Keratinocyte (primary cell): ENCODE data around the gene MBNL2. TPM values are rescaled to one million over a fixed set of nuclear protein-coding genes. Genes with fewer than 3 reads are reported as not detected.

Experiments
- DNase-seq: peaks from one replicate; pipeline ENCODE4 v3.0.0-alpha.2; 2011; ENCODE audit warnings: low read depth, missing footprints, low spot score
- FAIRE-seq: peaks from 2 replicates; lab custom pipeline; 2011; peaks lifted over from hg19 to GRCh38; lab: Jason Lieb, UNC
- H2AFZ ChIP-seq: 2 replicates; pipeline ENCODE4 v1.6.0; 2012; ENCODE audit warnings: low read length, control low read depth, inconsistent platforms; ENCODE audit not compliant: control insufficient read depth
- H3K27ac ChIP-seq: 2 replicates; pipeline ENCODE4 v1.5.1; 2011; ENCODE audit warnings: low read length; ENCODE audit not compliant: control insufficient read depth, insufficient read depth
- H3K27me3 ChIP-seq: 3 replicates; pipeline ENCODE4 v1.6.0; 2011; ENCODE audit warnings: low read length; ENCODE audit not compliant: control insufficient read depth, insufficient read depth; ENCODE audit errors: extremely low read depth
- H3K36me3 ChIP-seq, 2 experiments: 2 replicates in 1 of 2; 3 replicates in 1 of 2; pipeline ENCODE4 v1.5.1; 2011; ENCODE audit warnings: low read length in 2 of 2, mild to moderate bottlenecking in 1 of 2; ENCODE audit not compliant: control insufficient read depth in 2 of 2, insufficient read depth in 2 of 2; ENCODE audit errors: extremely low read depth in 1 of 2
- H3K4me1 ChIP-seq: 3 replicates; pipeline ENCODE4 v1.5.1; 2011; ENCODE audit warnings: low read length; ENCODE audit not compliant: control insufficient read depth, insufficient read depth; ENCODE audit errors: extremely low read depth
- H3K4me2 ChIP-seq: 3 replicates; pipeline ENCODE4 v1.6.0; 2011; ENCODE audit warnings: low read depth, low read length; ENCODE audit not compliant: control insufficient read depth, insufficient read depth; ENCODE audit errors: extremely low read depth
- H3K4me3 ChIP-seq, 3 experiments: fragments of 200-600 bp in 1 of 3; sonication (generic) in 1 of 3; 2 replicates in 2 of 3; 3 replicates in 1 of 3; pipeline ENCODE4 v1.5.1; 2011 to 2016; ENCODE audit warnings: low read length in 3 of 3, mild to moderate bottlenecking in 3 of 3, control low read depth in 2 of 3, inconsistent platforms in 1 of 3, low read depth in 1 of 3, mixed read lengths in 1 of 3, mixed run types in 1 of 3, moderate library complexity in 1 of 3; ENCODE audit not compliant: control insufficient read depth in 2 of 3, insufficient read depth in 2 of 3; ENCODE audit errors: extremely low read depth in 1 of 3
- H3K79me2 ChIP-seq: 2 replicates; pipeline ENCODE4 v1.6.0; 2012; ENCODE audit warnings: low read length; ENCODE audit not compliant: control insufficient read depth, insufficient read depth
- H3K9ac ChIP-seq: 3 replicates; pipeline ENCODE4 v1.6.0; 2011; ENCODE audit warnings: low read length; ENCODE audit not compliant: control insufficient read depth, insufficient read depth; ENCODE audit errors: extremely low read depth
- H3K9me1 ChIP-seq: 3 replicates; pipeline ENCODE4 v1.6.0; 2011; ENCODE audit warnings: low read length; ENCODE audit not compliant: control insufficient read depth, insufficient read depth; ENCODE audit errors: extremely low read depth
- H3K9me3 ChIP-seq: 2 replicates; pipeline ENCODE4 v1.5.1; 2012; ENCODE audit warnings: low read depth, low read length; ENCODE audit not compliant: control insufficient read depth
- H4K20me1 ChIP-seq: 3 replicates; pipeline ENCODE4 v1.6.0; 2011; ENCODE audit warnings: low read length; ENCODE audit not compliant: control insufficient read depth, insufficient read depth; ENCODE audit errors: extremely low read depth
- CTCF ChIP-seq, 3 experiments: IDR thresholded peaks in 1 of 3; conservative IDR thresholded peaks in 1 of 3; optimal IDR thresholded peaks in 1 of 3; 2 replicates in 2 of 3; 3 replicates in 1 of 3; pipeline versions ENCODE3 to v1.5.1; 2011; ENCODE audit warnings: low read length in 3 of 3, mild to moderate bottlenecking in 3 of 3, moderate library complexity in 2 of 3, control low read depth in 1 of 3, inconsistent platforms in 1 of 3; ENCODE audit not compliant: insufficient read depth in 2 of 3; ENCODE audit errors: extremely low read depth in 1 of 3
- EZH2 ChIP-seq: IDR thresholded peaks from one replicate; pipeline ENCODE4 v1.6.1; 2012; ENCODE audit warnings: inconsistent platforms, mild to moderate bottlenecking, low read length, moderate library complexity
- dilution Hi-C: fragments of 300-500 bp; cut with MboI; formaldehyde crosslinking; loops from one replicate; pipeline ENCODE4 v1.7.0; 2020; ENCODE audit warnings: low sequenced_read_pairs; ENCODE audit not compliant: extremely low pct_ligation_motif_present
- polyA plus RNA-seq, 5 experiments: library from polyadenylated mRNA; depleted of rRNA in 3 of 5; stranded (reverse) in 3 of 5; stranded (forward) in 1 of 5; unstranded in 1 of 5; fragments of >200 nt; gene quantifications; 1 replicate in 1 of 5; 2 replicates in 3 of 5; 3 replicates in 1 of 5; pipeline versions ENCODE4 v1.2.1 to v1.2.3, GENCODE V29; 2011 to 2012; ENCODE audit warnings: missing spikeins in 2 of 5, low read depth in 1 of 5, low replicate concordance in 1 of 5

Gene MBNL2
- polyA plus RNA-seq, 1 donor (not counting 4 experiments of a cell fraction or from before 2014, with no cell fraction given) = 28.4 TPM

GRCh38 chr13:97269603-97270002 lies 47.5 kb downstream of the MBNL2 start:
- Histone ChIP-seq H4K20me1 (no peaks in the 10 kb centered on the region), H3K27ac (no peak overlapping the region), H3K36me3 (peaks cover 0 to 3% of the 10 kb centered on the region in 2 experiments), H2AFZ (no peak overlapping the region), H3K9me3 (no peaks in the 10 kb centered on the region), H3K4me1 (peaks cover 45% of the 10 kb centered on the region), H3K9ac (no peak overlapping the region), H3K27me3 (no peaks in the 10 kb centered on the region), H3K4me3 (no peak overlapping the region), H3K79me2 (peaks cover 23% of the 10 kb centered on the region), H3K9me1 (no peaks in the 10 kb centered on the region), H3K4me2 (no peak overlapping the region)
- dilution Hi-C loops = no loop called here
- FAIRE-seq = no peak
- TF ChIP-seq EZH2 = no peak
- DNase-seq = no peak

GRCh38 chr13:97272526-97272925 lies 50.4 kb downstream of the MBNL2 start:
- Histone ChIP-seq H3K79me2 (peaks cover 22% of the 10 kb centered on the region), H3K4me3 (no peak overlapping the region), H3K9me3 (no peaks in the 10 kb centered on the region), H3K36me3 (peaks cover 3 to 4% of the 10 kb centered on the region in 2 experiments), H3K9me1 (no peaks in the 10 kb centered on the region), H3K27me3 (no peaks in the 10 kb centered on the region), H2AFZ (no peak overlapping the region), H3K4me1 (peaks cover 69% of the 10 kb centered on the region), H4K20me1 (no peaks in the 10 kb centered on the region), H3K27ac (peak overlapping the region; percentile 90), H3K9ac (no peak overlapping the region), H3K4me2 (peak overlapping the region; percentile 67)
- FAIRE-seq = no peak
- dilution Hi-C loops = no loop called here
- no peak for DNase-seq
- TF ChIP-seq EZH2 (no peak), CTCF (optimal IDR thresholded peaks at IDR 0.05 in 1 of 3, IDR thresholded peaks at IDR 0.05 in 1 of 3, conservative IDR thresholded peaks at IDR 0.05 in 1 of 3; ENCODE audit: extremely low read depth in 1 of 3, insufficient read depth in 2 of 3, low read length in 3 of 3) (no peak)

- DNase-seq (peak; percentile 94), FAIRE-seq (no peak)
- H3K79me2 ChIP-seq = peaks cover 20% of the 10 kb centered on the region
- no peaks in the 10 kb centered on the region for H3K27me3 ChIP-seq
- dilution Hi-C loops = no loop called here
- TF ChIP-seq CTCF (optimal IDR thresholded peaks at IDR 0.05 in 1 of 3, IDR thresholded peaks at IDR 0.05 in 1 of 3, conservative IDR thresholded peaks at IDR 0.05 in 1 of 3; ENCODE audit: extremely low read depth in 1 of 3, insufficient read depth in 2 of 3, low read length in 3 of 3) = no peak
- no peak for TF ChIP-seq EZH2
- peak overlapping the region; percentile 90 for H3K27ac ChIP-seq
- H3K9ac ChIP-seq = peak overlapping the region; percentile 55
- H3K9me3 ChIP-seq = no peaks in the 10 kb centered on the region
- no peaks in the 10 kb centered on the region for H3K9me1 ChIP-seq
- peaks cover under 1 to 4% of the 10 kb centered on the region in 2 experiments for H3K36me3 ChIP-seq
- H4K20me1 ChIP-seq = no peaks in the 10 kb centered on the region
- H3K4me1 ChIP-seq = peaks cover 74% of the 10 kb centered on the region
- no peak overlapping the region for H2AFZ ChIP-seq
- H3K4me3 ChIP-seq = peak overlapping the region in 1 of 3 experiments; percentile 23
- peak overlapping the region; percentile 67 for H3K4me2 ChIP-seq
These were observed 51.3 kb downstream of the MBNL2 start for GRCh38 chr13:97273341-97273831.
